ENCODE results near the gene PCNX1.

- no peak for TF ChIP-seq TCF12 (IDR thresholded peaks at IDR 0.05; ENCODE audit: low read depth)
- no peak for TF ChIP-seq TAF1 (IDR thresholded peaks at IDR 0.05; ENCODE audit: low read depth)
- TF ChIP-seq REST (IDR thresholded peaks at IDR 0.05; ENCODE audit: low read depth): no peak
- no peak for TF ChIP-seq CREB1 (IDR thresholded peaks at IDR 0.05; ENCODE audit: low read depth)
- TF ChIP-seq EP300 (IDR thresholded peaks at IDR 0.05; ENCODE audit: borderline replicate concordance): no peak
- no peak for TF ChIP-seq YY1 (IDR thresholded peaks at IDR 0.05; ENCODE audit: low read depth)
- TF ChIP-seq CEBPB (IDR thresholded peaks at IDR 0.05): no peak
Measured at GRCh38 chr14:70858641-70859040, 48.6 kb upstream of the PCNX1 start.

Measured in Ishikawa (cell line).